PC-9 (cell line): ENCODE results near the gene IER2. TPM values are rescaled to one million over a fixed set of nuclear protein-coding genes. Genes with fewer than 3 reads are reported as not detected.
A peak's percentile ranks its signal among the peaks of the same experiment; 100 is the strongest.

ENCODE experiments used
- BruUV-seq: library from RNA; stranded (reverse); fragments of 400-500 nt; replicated peaks from 2 replicates; lab custom pipeline; 2021; lab: Mats Ljungman, UMichigan
- CTCF ChIA-PET: fragments of 300-600 bp; sonication (Branson Sonifier 250); formaldehyde crosslinking; loops from one replicate; lab custom pipeline; 2022; ENCODE audit warnings: antibody characterized with exemption; lab: Charles Lee
- POLR2A ChIA-PET: fragments of 300-600 bp; sonication (Branson Sonifier 250); formaldehyde crosslinking; loops from one replicate; lab custom pipeline; 2022; ENCODE audit warnings: antibody characterized with exemption; ENCODE audit not compliant: unreplicated experiment; lab: Charles Lee
- DNase-seq, 2 experiments: peaks; one replicate each; pipeline versions ENCODE4 v3.0.0 to v3.0.0-alpha.2; 2015 to 2022; ENCODE audit warnings: mixed read lengths in 1 of 2
- H2AFZ ChIP-seq: fragments of 200-600 bp; sonication (generic); 2 replicates; pipeline ENCODE4 v1.8.1; 2017; ENCODE audit warnings: antibody characterized with exemption
- H3F3A ChIP-seq: fragments of 200-600 bp; sonication (generic); 2 replicates; pipeline ENCODE4 v1.8.1; 2017; ENCODE audit warnings: antibody characterized with exemption, mild to moderate bottlenecking, low read depth; ENCODE audit not compliant: insufficient read depth
- H3K27ac ChIP-seq: fragments of 200-600 bp; sonication (generic); 2 replicates; pipeline ENCODE4 v1.6.1; 2016; ENCODE audit warnings: mixed run types
- H3K27me3 ChIP-seq: fragments of 200-600 bp; sonication (generic); 2 replicates; pipeline ENCODE4 v1.6.1; 2016; ENCODE audit warnings: low read depth, mixed run types; ENCODE audit not compliant: insufficient read depth
- H3K36me3 ChIP-seq: fragments of 200-600 bp; sonication (generic); 2 replicates; pipeline ENCODE4 v1.6.1; 2016; ENCODE audit warnings: low read depth, mixed run types
- H3K4me1 ChIP-seq: fragments of 200-600 bp; sonication (generic); replicated peaks from 2 replicates; pipeline ENCODE4 v1.6.1; 2016; ENCODE audit warnings: mixed run types; ENCODE audit not compliant: insufficient read depth
- H3K4me2 ChIP-seq: fragments of 200-600 bp; sonication (generic); 2 replicates; pipeline ENCODE4 v1.6.1; 2017; ENCODE audit warnings: mixed run types
- H3K4me3 ChIP-seq: fragments of 200-600 bp; sonication (generic); 2 replicates; pipeline ENCODE4 v1.6.1; 2016; ENCODE audit warnings: mixed run types
- H3K79me2 ChIP-seq: fragments of 200-600 bp; sonication (generic); 2 replicates; pipeline ENCODE4 v1.6.1; 2017; ENCODE audit warnings: low read depth, mixed run types
- H3K9me2 ChIP-seq: fragments of 200-600 bp; sonication (generic); 2 replicates; pipeline ENCODE4 v1.8.1; 2017; ENCODE audit warnings: mild to moderate bottlenecking; ENCODE audit not compliant: insufficient read depth
- H3K9me3 ChIP-seq: fragments of 200-600 bp; sonication (generic); 2 replicates; pipeline ENCODE4 v1.8.1; 2016; ENCODE audit warnings: low read depth; ENCODE audit not compliant: insufficient read depth
- H4K20me1 ChIP-seq: fragments of 200-600 bp; sonication (generic); 2 replicates; pipeline ENCODE4 v1.8.1; 2017; ENCODE audit not compliant: insufficient read depth
- EZH2 ChIP-seq: fragments of 200-600 bp; sonication (generic); IDR thresholded peaks from 2 replicates; pipeline ENCODE4 v1.8.0; 2017; ENCODE audit warnings: antibody characterized with exemption, low read depth
- intact Hi-C: fragments of 100-400 bp; cut with micrococcal nuclease; formaldehyde crosslinking; loops from one replicate; pipeline ENCODE4 v1.10.0; 2022; ENCODE audit not compliant: unreplicated experiment
- total RNA-seq: library from RNA; stranded (reverse); gene quantifications from 2 replicates; pipeline ENCODE4 v1.2.3, GENCODE V29; 2021
- TF ChIP-seq, protein P1 (sequence below): fragments of 200-600 bp; sonication (generic); conservative IDR thresholded peaks from 2 replicates; pipeline ENCODE4 v1.6.1; 2017; ENCODE audit warnings: mixed run types, antibody characterized with exemption, mild to moderate bottlenecking, moderate library complexity

The IER2 gene
- total RNA-seq, 1 experiment from 2014 or later, result 72.7 TPM

DNA sequence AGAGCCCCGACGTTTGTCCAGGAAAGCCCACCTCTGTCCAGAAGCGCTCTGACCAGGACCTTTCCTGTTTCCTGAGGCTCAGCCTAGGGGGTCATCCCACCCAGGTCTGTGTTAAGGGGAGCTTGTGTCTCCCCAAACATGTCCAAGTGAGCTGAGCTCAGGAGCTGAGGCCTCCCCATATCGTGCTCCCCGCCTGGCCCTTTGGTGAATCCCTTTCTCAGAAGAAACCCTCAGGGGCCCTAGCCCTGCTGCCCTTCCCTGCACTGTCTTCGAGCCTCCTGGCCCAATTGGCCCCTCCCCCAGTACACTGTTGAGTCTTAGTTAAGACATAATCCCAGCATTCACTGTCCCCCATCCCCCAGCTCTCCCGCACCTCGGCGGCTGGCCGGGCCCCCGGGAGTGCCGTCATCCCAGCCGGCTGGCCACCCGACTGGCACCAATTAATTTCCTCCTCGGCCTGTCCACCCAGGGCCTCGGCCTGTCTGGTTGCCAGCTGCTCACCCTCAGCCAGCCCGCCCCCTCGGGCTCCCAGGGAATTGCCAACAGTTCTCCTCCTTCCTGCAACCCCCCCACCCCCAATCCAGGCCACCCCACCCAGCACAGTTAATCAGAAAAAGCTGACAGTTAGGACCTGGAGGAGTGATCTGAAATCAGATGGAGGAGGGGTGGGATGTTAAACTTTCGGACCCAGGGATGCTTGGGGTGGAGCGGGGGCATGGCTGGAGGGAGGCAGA, 13.6 kb downstream of the IER2 start:
- ChIA-PET CTCF (interaction anchor here (0.6 kb wide), 1 partner anchor 102 kb away, joined by 3 read pairs; no protein-coding TSS in a partner anchor), POLR2A (interaction anchor here (0.7 to 1.1 kb wide), 3 partner anchors 8 to 110 kb away, joined by 3 to 9 read pairs (median 5); no protein-coding TSS in a partner anchor)
- peaks cover 40% of the 10 kb centered on the region for H3K79me2 ChIP-seq
- no peaks in the 10 kb centered on the region for H3K9me2 ChIP-seq
- no TSS peak for BruUV-seq
- H3K27me3 ChIP-seq, result no peaks in the 10 kb centered on the region
- TF ChIP-seq EZH2, result no peak
- TF ChIP-seq, protein P1, sequence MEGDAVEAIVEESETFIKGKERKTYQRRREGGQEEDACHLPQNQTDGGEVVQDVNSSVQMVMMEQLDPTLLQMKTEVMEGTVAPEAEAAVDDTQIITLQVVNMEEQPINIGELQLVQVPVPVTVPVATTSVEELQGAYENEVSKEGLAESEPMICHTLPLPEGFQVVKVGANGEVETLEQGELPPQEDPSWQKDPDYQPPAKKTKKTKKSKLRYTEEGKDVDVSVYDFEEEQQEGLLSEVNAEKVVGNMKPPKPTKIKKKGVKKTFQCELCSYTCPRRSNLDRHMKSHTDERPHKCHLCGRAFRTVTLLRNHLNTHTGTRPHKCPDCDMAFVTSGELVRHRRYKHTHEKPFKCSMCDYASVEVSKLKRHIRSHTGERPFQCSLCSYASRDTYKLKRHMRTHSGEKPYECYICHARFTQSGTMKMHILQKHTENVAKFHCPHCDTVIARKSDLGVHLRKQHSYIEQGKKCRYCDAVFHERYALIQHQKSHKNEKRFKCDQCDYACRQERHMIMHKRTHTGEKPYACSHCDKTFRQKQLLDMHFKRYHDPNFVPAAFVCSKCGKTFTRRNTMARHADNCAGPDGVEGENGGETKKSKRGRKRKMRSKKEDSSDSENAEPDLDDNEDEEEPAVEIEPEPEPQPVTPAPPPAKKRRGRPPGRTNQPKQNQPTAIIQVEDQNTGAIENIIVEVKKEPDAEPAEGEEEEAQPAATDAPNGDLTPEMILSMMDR, result no peak
- H4K20me1 ChIP-seq, result no peaks in the 10 kb centered on the region
- H2AFZ ChIP-seq, result no peak overlapping the region
- intact Hi-C loops, result loop anchor here (1.0 to 5.0 kb wide), 2 partner anchors 8 to 376 kb away; no protein-coding TSS in a partner anchor
- peak overlapping the region; percentile 51 for H3K4me3 ChIP-seq
- peak overlapping the region; percentile 85 for H3K4me2 ChIP-seq
- H3K36me3 ChIP-seq, result no peaks in the 10 kb centered on the region
- no peaks in the 10 kb centered on the region for H3K9me3 ChIP-seq
- peak overlapping the region; percentile 99 for H3K27ac ChIP-seq
- H3F3A ChIP-seq, result peaks cover 75% of the 10 kb centered on the region
- peaks cover 76% of the 10 kb centered on the region for H3K4me1 ChIP-seq
- peak; percentile 84 to 88 for DNase-seq

DNA sequence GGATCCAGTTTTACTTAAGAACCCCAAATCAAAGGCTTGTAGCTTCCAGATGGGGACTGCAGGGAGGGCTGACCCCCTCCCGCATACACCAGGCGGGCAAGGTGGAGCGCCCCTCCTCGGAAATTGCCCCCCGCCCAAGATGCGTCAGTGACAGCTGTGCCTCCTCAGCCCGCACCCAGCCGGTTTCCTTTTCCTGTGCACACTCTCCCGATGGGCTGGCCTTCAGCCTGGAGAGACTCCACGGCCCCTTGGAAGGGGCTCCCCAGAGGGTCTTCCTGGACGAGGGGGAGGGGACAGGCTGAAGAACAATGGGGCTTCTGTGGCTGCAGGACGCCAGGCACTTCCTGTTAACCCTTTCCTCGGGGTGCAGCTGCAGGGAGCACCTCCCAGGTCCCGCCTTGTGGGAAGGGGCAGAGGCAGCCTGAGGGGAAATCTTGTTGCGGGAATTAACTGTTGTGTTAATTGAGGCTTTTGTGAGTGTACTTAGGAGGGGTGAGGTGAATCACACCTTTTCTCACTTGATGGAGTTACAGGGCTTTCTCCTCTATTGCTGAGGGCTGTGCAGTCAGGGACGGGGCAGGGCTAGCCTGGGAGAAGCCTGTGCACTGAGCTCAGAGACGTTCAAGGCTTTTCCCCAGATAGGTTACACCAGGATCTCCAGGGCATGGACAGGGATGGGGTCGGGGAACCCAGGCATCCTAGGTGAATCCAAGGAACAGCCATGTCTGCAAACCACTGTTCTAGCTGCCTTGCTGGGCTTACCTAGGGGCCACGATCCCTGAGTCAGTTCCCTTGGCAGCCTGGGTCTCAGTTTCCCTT, 14.3 kb downstream of the IER2 start:
- POLR2A ChIA-PET, result interaction anchor here (0.7 to 0.8 kb wide), 2 partner anchors 9 to 38 kb away, joined by 3 to 5 read pairs; no protein-coding TSS in a partner anchor
- peak; percentile 73 to 92 for DNase-seq
- TF ChIP-seq, protein P1, result no peak
- intact Hi-C loops, result loop anchor here (5.0 kb wide), 1 partner anchor 377 kb away; no protein-coding TSS in a partner anchor
- no TSS peak for BruUV-seq
- Histone ChIP-seq H3K79me2 (peaks cover 47% of the 10 kb centered on the region), H3K36me3 (no peaks in the 10 kb centered on the region), H3K4me1 (peaks cover 83% of the 10 kb centered on the region), H3F3A (peaks cover 83% of the 10 kb centered on the region), H3K4me3 (peak overlapping the region; percentile 51), H3K27ac (peak overlapping the region; percentile 99), H3K4me2 (peak overlapping the region; percentile 85), H3K9me3 (no peaks in the 10 kb centered on the region), H3K9me2 (no peaks in the 10 kb centered on the region), H4K20me1 (no peaks in the 10 kb centered on the region), H3K27me3 (no peaks in the 10 kb centered on the region), H2AFZ (no peak overlapping the region)
- CTCF ChIA-PET, result interaction anchor here (0.6 kb wide), 2 partner anchors 14 to 101 kb away, joined by 3 to 10 read pairs; partner anchors contain the start of genes IER2 and STX10
